ENCODE measurements around the gene RIT1.

RIT1 gene

GRCh38 chr1:155918660-155919059, 7.5 kb upstream of the RIT1 start:
- no peak for TF ChIP-seq EZH2phosphoT487 (IDR thresholded peaks at IDR 0.05; ENCODE audit: low read depth)
- TF ChIP-seq, protein P1, sequence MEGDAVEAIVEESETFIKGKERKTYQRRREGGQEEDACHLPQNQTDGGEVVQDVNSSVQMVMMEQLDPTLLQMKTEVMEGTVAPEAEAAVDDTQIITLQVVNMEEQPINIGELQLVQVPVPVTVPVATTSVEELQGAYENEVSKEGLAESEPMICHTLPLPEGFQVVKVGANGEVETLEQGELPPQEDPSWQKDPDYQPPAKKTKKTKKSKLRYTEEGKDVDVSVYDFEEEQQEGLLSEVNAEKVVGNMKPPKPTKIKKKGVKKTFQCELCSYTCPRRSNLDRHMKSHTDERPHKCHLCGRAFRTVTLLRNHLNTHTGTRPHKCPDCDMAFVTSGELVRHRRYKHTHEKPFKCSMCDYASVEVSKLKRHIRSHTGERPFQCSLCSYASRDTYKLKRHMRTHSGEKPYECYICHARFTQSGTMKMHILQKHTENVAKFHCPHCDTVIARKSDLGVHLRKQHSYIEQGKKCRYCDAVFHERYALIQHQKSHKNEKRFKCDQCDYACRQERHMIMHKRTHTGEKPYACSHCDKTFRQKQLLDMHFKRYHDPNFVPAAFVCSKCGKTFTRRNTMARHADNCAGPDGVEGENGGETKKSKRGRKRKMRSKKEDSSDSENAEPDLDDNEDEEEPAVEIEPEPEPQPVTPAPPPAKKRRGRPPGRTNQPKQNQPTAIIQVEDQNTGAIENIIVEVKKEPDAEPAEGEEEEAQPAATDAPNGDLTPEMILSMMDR (IDR thresholded peaks at IDR 0.05; ENCODE audit: low read depth, low read length) = no peak
- no peak overlapping the region for H3K4me3 ChIP-seq (ENCODE audit: low read length)
- H3K4me1 ChIP-seq (ENCODE audit: low read length) = peaks cover under 1% of the 10 kb centered on the region; the same call in 1 of the 2 replicates
- H2AFZ ChIP-seq (ENCODE audit: low read depth, low read length) = no peak overlapping the region
- no peak overlapping the region for H3K27ac ChIP-seq (ENCODE audit: low read length)
- H4K20me1 ChIP-seq (ENCODE audit: insufficient read depth, low read length) = peaks cover 6% of the 10 kb centered on the region
- no peaks in the 10 kb centered on the region for H3K9me3 ChIP-seq (ENCODE audit: insufficient read depth, low read length)
- H3K9ac ChIP-seq (ENCODE audit: low read length) = no peak overlapping the region
- no peak overlapping the region for H3K4me2 ChIP-seq (ENCODE audit: low read length)
- H3K79me2 ChIP-seq (ENCODE audit: low read length) = peaks cover 41% of the 10 kb centered on the region
- no peaks in the 10 kb centered on the region for H3K27me3 ChIP-seq (ENCODE audit: low read depth, low read length)
- peaks cover 79% of the 10 kb centered on the region for H3K36me3 ChIP-seq (replicated peaks; ENCODE audit: low read depth, low read length)

GRCh38 chr1:155913969-155914757, 3.0 kb upstream of the RIT1 start:
- Histone ChIP-seq H3K36me3 (replicated peaks; ENCODE audit: low read depth, low read length) (peaks cover 64% of the 10 kb centered on the region), H3K4me2 (ENCODE audit: low read length) (no peak overlapping the region), H4K20me1 (ENCODE audit: insufficient read depth, low read length) (no peaks in the 10 kb centered on the region; the same call in 1 of the 2 replicates), H3K27ac (ENCODE audit: low read length) (no peak overlapping the region), H3K9me3 (ENCODE audit: insufficient read depth, low read length) (no peaks in the 10 kb centered on the region), H3K27me3 (ENCODE audit: low read depth, low read length) (no peaks in the 10 kb centered on the region), H2AFZ (ENCODE audit: low read depth, low read length) (no peak overlapping the region), H3K79me2 (ENCODE audit: low read length) (peaks cover 15% of the 10 kb centered on the region), H3K4me1 (ENCODE audit: low read length) (peaks cover 27% of the 10 kb centered on the region), H3K4me3 (ENCODE audit: low read length) (no peak overlapping the region), H3K9ac (ENCODE audit: low read length) (no peak overlapping the region)
- TF ChIP-seq, protein P1 (IDR thresholded peaks at IDR 0.05; ENCODE audit: low read depth, low read length) = no peak
- TF ChIP-seq EZH2phosphoT487 (IDR thresholded peaks at IDR 0.05; ENCODE audit: low read depth) = no peak

GRCh38 chr1:155912056-155912536, 947 bp upstream of the RIT1 start:
- no peak for TF ChIP-seq EZH2phosphoT487 (IDR thresholded peaks at IDR 0.05; ENCODE audit: low read depth)
- TF ChIP-seq, protein P1 (IDR thresholded peaks at IDR 0.05; ENCODE audit: low read depth, low read length) = no peak
- H3K9me3 ChIP-seq (ENCODE audit: insufficient read depth, low read length) = no peaks in the 10 kb centered on the region
- H3K27me3 ChIP-seq (ENCODE audit: low read depth, low read length) = no peaks in the 10 kb centered on the region
- peak overlapping the region; percentile 65; the same call in 1 of the 2 replicates for H3K9ac ChIP-seq (ENCODE audit: low read length)
- peak overlapping the region; percentile 75 for H3K4me2 ChIP-seq (ENCODE audit: low read length)
- peaks cover 27% of the 10 kb centered on the region for H3K4me1 ChIP-seq (ENCODE audit: low read length)
- H3K36me3 ChIP-seq (replicated peaks; ENCODE audit: low read depth, low read length) = peaks cover 49% of the 10 kb centered on the region
- H3K4me3 ChIP-seq (ENCODE audit: low read length) = peak overlapping the region; percentile 81
- no peaks in the 10 kb centered on the region for H4K20me1 ChIP-seq (ENCODE audit: insufficient read depth, low read length)
- peak overlapping the region; percentile 79 for H3K27ac ChIP-seq (ENCODE audit: low read length)
- H2AFZ ChIP-seq (ENCODE audit: low read depth, low read length) = no peak overlapping the region
- H3K79me2 ChIP-seq (ENCODE audit: low read length) = peaks cover 7% of the 10 kb centered on the region

DNA sequence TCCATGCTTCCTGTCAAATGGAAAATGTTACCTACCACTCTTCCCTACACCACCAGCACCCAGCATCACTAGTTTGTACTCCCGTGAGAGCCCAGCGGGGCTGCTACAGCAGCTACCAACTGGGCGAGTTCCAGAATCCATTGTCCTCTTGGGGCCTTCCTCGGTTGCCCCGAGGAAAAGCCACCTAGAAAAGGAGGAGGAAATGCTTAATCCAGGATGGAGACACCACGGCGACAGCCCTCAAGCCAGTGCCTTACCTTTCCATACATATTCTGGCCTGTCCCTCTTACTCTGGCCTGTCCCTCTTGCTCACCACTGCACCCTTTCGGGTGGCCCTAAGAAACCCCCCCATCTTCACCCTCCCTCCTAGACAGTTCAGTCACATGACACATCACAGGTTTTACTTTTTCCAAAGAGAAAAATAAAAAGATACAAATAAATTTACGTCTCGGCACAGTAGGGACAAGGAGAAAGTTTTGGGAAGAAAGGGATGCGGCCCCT, 478 bp downstream of the RIT1 start:
- peaks cover 7% of the 10 kb centered on the region for H3K79me2 ChIP-seq (ENCODE audit: low read length)
- H3K4me1 ChIP-seq (ENCODE audit: low read length) = peaks cover 27% of the 10 kb centered on the region
- no peaks in the 10 kb centered on the region for H3K9me3 ChIP-seq (ENCODE audit: insufficient read depth, low read length)
- peak overlapping the region; percentile 65 for H3K9ac ChIP-seq (ENCODE audit: low read length)
- peaks cover 39% of the 10 kb centered on the region for H3K36me3 ChIP-seq (replicated peaks; ENCODE audit: low read depth, low read length)
- H2AFZ ChIP-seq (ENCODE audit: low read depth, low read length) = no peak overlapping the region
- peak overlapping the region; percentile 75 for H3K4me2 ChIP-seq (ENCODE audit: low read length)
- no peaks in the 10 kb centered on the region for H3K27me3 ChIP-seq (ENCODE audit: low read depth, low read length)
- H3K4me3 ChIP-seq (ENCODE audit: low read length) = peak overlapping the region; percentile 81
- TF ChIP-seq EZH2phosphoT487 (IDR thresholded peaks at IDR 0.05; ENCODE audit: low read depth) = no peak
- TF ChIP-seq, protein P1 (IDR thresholded peaks at IDR 0.05; ENCODE audit: low read depth, low read length) = no peak
- H3K27ac ChIP-seq (ENCODE audit: low read length) = peak overlapping the region; percentile 79
- H4K20me1 ChIP-seq (ENCODE audit: insufficient read depth, low read length) = no peaks in the 10 kb centered on the region
